ENCODE data around the gene PATE3.

Gene PATE3, protein sequence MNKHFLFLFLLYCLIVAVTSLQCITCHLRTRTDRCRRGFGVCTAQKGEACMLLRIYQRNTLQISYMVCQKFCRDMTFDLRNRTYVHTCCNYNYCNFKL

DNA sequence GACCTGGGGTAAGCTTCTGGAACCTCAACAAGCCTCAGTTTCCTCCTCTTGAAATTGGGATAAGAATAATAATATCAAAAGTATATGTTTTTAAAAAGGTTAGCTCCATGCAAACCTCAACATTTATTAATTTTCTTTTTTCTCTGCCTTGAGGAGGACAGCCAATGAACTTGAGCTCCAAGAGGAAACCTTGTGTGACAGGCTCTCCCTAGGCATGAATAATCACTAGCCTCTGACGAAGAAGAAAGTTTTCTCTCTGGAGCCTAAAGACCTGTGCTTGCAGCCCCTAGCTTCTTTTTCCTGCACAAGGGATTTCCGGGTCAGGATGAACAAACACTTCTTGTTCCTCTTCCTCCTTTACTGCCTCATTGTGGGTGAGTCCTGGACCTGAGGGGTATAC lies at the start of gene PATE3:
Gene PATE3 (plus strand): TSS at position 301 of the 400 bp plus-strand sequence. CDS start 25 bp downstream, at position 326.
- no peak for DNase-seq

DNA sequence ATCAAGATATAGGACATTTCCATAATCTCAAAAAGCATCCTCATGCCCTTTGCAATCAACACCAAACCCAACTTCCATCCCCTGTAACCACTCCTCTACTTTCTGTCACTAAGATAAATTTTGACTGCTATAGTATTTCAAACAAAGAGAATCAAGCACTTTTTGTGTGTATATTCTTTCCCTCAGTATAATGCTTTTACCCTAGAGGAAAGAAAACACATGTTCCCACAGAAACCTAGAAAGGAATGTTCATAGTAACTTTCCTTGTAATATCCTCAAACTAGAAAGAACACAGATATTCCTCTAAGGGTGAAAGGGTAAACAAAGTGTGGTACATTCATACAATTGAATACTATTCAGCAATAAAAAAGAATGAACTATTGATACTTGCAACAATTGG lies 47.3 kb upstream of the PATE3 start:
- no peak for DNase-seq

DNA sequence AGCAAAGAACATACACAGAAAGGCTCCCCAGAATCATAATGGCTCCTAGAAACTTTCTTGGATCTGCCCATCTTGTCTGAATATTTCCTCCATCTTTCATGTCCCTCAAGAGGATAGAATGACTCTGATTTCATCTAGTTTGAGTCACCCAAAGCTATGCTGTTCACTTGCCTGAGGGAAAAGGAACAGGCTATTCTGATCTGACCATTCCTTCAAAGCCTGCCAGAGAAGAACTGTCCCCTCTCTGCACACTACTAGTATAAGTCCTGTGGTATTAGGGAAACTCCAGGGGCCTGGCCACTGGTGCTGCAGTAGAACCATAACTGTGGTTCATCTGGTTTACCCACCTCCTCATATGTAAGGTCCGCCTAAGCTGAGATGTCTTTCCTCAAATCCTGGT lies 44.2 kb upstream of the PATE3 start:
- DNase-seq, result no peak

DNA sequence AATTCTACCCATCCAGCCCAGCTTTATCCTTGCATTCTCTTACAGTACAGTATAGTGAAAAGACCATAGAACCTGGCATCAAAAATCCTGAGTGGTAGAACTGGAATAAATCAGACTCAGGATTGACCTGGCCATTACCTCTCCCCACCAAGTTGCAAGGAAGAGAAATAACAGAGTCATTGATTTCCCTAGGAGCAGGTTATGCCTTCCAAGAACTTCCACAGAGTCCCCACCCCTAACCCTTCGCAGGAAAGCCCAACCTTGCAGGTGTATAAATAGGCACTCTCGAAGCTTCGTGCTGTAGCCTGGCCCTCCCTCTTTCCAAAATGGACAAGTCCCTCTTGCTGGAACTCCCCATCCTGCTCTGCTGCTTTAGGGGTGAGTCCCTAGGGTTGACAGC lies 41.9 kb upstream of the PATE3 start, which contains the start of gene PATE1:
Gene PATE1 (plus strand): TSS at position 301 of the 400 bp plus-strand sequence. CDS start 26 bp downstream, at position 327.
- DNase-seq, result no peak

DNA sequence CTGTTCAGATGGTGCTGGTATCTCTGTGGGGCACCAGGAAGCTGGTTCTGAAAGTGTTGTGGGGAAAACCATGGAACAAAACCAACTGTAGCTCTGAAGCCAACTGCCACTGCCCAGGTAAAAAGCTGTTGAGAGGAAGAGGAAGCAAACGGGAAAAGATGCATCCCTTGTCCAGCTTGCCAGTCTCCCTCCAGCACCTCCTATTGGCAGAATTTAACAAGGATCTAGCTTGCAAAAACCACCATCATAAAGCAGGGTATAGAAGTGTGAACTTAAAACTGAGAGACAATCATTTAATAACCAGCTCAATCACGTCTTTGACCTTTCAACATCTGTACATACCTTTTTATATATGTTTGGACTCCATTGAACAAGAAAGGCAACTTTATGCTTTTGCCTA lies 37.3 kb upstream of the PATE3 start:
- DNase-seq, result no peak

DNA sequence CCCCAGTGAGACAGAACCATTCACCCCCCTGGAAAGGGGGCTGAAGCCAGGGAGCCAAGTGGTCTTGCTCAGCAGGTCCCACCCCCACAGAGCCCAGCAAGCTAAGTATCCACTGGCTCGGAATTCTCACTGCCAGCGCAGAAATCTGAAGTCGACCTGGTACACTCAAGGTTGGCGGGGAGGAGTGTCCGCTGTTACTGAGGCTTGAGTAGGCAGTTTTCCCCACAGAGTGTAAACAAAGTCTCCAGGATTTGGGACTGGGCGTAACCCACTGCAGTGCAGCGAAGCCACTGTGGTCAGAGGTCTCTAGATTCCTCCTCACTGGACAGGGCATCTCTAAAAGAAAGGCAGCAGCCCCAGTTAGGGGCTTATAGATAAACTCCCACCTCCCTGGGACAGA lies 31.9 kb upstream of the PATE3 start:
- no peak for DNase-seq

DNA sequence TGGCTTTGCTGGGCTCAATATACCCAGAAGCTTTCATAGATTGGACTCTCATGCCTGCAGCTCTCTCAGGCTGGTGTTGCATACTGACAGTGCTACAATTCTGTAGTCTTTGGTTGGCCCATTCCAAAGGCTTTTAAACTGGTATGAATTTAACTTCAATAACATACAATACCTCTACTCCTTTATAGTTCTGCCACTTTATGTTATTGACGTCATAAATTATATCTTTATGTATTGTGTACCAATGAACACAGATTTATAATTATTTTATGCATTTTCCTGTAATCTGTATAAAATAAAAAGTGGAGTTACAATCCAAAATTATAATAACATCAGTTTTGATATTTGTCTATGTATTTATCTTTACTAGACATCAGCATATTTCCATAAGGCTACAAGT lies 25.5 kb upstream of the PATE3 start:
- DNase-seq, result no peak

DNA sequence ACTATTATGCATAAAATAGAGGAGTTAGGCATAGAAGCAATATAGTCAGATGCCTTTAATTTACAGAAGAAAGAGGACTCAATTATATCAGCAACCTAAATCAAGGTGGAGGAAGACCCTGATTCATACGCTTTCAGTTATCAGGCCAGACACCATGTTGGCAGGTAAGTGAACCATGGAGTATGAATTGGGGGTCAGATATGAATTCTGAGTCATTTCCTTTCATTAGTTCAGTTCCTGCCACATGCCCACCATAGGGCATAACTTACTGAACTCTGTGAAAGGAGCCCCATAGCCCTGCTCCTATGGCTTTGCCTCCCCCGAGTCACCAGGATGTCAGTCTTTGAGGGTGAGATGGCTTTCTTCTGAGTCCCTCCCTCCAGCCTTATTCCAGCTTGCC lies 24.4 kb upstream of the PATE3 start:
- DNase-seq, result no peak

DNA sequence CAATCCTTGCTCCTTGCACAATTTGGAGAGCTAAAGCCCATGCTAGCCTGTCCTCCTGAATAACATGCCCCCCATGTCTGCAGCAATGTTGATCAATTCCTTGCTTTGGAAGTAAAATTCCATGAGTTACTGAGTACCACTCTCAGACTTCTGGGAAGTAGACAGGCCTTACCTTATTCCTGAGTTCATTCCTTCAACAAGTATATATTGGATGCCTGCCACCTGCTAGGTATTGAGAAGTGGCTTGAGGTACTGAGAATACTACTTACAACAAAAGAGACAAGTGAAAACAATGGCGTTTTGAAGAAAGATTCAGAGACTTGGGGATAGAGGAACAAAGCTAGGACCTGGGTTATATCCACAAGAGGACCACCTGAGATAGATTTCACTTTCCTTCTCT lies 21.7 kb upstream of the PATE3 start:
- DNase-seq, result no peak

DNA sequence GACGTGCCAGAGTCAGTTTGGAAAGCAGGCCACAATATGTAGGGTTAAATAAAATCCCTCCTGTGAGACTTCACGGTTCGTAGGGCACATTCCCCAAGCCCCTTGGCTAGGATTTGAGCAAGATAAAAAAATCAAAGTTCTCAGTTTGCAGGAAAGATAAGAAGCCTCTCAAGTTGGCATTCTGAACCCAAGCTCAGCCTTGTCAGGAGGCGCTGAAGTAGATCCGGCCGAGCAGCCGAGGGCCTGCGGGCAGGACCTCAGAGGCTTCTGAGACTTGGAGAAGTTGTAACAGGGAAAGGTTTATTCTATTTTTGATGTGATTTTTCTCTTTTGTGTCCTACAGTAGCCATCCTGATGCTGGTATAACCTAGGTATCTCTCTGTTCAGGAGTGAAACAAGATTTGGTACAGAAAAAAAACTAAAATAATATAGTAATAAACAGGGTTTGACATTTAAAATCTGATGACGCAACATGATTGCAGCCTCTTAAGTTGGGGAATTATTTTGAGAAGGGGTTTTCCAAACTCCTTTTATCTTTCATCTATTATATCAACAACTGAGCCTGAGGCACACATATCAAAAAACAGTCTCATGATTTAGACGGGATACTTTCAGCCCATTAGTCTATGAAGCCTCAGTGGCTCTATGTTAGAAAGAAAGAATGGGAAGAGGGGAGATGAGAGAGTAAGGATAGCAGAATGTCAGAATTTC lies 19.4 kb upstream of the PATE3 start:
- DNase-seq, result no peak

DNA sequence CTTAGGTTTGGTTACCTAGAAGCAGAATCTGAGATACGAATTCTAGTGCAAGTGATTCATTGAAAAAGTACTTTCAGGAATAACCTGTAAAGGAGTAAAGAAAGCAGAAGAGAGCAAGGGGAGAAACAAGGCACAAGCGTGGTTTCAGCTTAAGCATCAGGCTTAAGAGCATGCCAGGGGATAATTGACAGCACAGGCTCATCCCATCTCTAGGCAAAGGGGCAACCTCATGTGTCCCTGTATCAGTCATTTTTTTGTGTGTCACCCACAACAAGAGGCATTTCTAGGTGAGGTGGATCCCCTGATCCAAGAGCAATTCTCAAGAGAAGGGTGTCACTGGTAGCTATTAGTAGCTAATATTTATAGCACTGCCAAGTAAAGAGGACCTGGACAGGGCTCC lies 17.3 kb upstream of the PATE3 start:
- no peak for DNase-seq

DNA sequence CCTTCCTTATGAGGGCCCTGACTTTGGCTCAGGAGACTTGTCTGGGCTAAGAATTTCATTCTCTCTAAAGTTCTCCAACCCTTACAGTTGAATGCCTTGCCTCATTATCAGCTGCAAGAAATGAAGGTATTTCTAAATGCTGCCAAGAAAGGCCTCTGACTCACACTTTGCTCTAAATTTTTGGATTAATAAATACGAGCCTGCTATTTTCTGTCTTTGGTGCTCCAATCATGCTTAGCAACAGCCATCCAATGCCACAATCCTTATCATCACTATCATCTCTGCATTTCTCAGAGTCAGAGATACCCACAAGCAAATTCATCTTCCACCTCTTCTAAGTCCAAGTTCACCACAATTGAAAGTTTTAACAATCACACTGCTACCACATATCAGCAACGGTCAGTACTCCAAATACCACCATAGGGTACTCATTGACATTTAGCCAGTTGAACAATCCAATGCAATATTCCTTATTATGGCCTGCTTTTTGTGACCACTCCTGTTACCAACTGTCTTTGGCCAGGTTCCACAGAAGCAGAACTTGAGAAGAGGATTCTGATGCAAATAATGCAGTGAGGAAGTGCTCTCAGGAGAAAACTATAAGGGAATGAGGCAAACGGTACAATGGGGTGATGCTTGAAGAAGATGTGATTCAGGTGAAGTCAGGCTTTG lies 15.0 kb upstream of the PATE3 start:
- no peak for DNase-seq

DNA sequence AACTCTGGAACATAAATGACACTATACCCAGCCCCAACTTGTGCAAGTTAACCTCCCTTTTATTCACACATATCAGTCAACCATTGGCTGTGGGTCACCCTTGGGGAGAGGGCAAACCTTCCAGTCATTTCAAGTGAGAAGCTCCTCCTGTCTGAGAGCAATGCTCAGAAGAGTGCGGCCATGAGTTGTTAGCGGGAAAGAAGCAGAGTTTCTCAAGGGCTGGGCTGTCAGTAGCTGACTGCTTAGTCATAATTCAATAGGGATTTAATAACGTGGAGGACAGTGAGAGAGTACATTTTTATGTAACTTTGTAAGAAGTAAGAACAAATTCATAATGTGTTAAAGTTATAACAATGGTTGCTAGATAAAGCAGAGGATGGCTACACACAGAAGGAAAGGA lies 14.4 kb upstream of the PATE3 start:
- DNase-seq, result no peak

DNA sequence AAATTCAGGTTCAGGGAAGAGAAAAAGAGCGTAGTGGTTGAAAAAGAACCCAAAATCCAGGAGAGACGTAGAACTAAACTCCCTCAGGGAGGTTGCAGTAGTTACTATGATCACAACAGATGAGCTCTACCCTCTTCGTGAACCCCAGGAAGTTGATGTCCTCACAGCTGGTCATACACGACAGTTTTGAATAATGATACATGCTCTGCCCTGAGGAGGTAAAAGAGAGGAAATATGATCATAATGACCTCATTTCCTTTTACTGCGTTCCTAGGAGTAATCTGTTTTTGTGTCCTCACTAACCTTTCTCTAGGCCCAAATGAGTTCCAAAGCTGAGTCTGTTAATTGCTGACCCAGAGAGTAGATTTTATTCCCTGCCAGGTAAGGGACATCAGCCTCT lies 10.6 kb upstream of the PATE3 start:
- DNase-seq, result no peak

DNA sequence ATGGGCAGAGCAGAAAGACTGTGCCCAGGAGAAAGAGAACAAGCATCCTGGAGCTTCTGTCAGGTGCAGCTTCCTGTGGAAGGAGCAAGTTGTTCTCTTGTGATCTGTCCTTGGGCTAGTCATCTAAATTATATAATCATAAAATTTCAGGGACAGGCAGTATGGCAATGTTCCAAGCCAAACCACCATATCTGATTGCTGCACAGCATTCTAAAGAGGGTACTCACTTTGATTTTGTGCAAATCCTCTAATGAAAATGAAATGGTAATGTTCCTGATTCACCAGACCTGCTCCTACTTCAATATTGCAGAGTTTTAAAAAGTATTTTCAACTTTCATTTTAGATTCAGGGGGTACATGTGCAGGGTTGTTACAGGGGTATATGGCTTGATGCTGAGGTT lies 9.2 kb upstream of the PATE3 start, which contains the start of gene PATE2:
Gene PATE2 (minus strand): TSS at position 101 of the 400 bp plus-strand sequence. CDS start 55 bp downstream, at position 46.
- no peak for DNase-seq

DNA sequence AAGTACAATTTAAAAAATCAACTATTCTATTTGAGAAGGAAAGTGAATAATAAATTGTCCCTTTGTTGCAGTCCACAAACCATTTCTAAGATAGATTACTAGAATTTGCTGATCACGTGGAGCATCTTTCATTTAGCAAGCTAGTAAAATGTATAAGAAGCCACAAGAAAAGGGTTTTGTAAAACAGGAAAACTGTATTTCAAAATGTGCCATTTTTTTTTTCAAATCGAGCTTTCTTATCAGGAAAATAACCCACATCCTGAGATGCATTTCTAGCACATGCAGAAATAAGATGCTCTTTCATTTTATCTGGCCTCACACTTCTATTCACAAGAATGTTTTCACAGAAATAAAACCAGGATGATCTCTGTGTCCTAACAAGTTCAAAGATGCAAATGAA lies 3.2 kb upstream of the PATE3 start:
- DNase-seq, result no peak

DNA sequence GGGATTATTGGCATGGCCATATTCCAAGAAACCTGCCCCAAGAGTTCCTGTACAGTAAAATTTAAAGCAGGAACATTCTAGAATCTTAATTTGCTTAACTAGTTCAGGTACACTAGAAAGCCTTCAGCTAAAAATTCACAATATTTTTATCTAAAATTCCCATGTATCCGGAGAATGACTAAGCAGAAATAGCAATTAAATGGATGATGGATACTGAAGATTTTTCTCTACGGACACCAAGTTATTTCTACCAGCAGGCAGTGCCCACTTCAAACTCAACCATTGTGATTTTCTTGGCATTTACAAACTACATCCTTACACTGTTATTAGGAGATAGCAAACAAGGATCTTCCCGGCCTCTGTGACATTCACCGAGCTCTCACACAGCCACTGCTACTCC lies 2.9 kb downstream of the PATE3 start:
- DNase-seq, result no peak

DNA sequence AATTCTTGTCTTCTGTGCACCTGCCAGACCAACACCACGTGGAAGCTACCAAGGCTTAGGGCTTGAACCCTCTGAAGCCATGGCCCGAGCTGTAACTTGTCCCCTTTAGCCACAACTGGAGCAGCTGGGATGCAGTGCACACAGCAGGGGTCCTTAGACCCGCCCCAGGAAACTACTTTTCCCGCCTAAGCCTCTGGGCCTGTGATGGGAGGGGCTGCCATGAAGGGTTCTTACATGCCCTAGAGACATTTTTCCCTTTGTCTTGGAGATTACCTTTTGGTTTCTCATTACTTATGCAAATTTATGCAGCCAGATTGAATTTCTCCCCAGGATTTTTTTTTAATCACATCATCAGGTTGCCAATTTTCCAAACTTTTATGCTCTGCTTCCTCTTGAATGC lies 9.7 kb downstream of the PATE3 start:
- no peak for DNase-seq

DNA sequence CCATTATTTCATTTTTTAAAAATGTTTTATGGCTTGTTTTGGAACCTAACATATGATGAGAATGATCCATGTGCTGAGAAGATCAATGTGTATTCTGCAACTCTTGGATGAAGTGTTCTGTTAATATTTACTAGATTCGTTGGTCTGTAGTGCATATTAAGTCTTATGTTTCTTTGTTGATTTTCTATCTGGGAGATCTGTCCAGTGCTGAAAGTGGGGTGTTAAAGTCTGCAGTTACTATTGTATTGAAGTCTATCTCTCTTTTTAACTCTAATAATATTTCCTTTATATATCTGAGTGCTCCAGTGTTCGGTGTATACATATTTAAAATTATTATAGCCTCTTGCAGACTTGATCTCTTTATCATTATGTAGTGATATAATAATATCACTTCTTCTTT lies 11.9 kb downstream of the PATE3 start:
- DNase-seq, result no peak

DNA sequence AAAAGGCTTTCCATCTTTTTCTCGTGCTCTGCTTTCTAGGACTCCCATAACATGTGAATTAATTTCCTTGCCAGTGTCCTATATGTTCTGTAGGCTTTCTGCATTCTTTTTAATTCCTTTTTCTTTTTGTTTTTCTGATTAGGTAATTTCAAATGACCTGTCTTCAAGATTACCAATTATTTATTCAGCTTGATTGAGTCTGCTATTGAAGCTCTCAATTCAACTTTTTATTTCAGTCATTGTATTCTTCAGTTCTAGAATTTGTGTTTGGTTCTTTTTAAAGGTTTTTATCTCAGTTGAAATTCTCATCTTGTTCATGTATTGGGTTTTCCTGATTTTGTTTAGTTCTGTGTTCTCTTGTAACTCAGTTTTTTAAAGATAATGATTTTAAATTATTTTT lies 14.5 kb downstream of the PATE3 start:
- no peak for DNase-seq

DNA sequence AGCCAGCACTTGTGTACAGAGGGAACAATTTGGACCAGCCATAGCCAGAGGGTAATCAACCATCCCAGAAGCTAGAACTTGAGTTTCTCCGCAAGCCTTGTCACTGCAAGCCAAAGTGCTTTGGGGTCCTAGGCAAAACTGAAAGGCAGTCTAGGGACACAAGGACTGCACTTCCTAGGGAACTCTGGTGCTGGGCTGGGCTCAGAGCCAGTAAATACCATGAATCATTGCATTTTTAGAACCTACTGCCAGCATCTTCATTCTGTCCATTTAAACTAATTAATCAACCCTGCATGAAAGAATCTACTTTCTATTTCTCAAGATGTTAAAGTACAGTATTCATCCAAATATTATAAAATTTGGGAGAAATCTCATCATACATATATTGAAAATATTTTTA lies 20.0 kb downstream of the PATE3 start:
- DNase-seq, result no peak

DNA sequence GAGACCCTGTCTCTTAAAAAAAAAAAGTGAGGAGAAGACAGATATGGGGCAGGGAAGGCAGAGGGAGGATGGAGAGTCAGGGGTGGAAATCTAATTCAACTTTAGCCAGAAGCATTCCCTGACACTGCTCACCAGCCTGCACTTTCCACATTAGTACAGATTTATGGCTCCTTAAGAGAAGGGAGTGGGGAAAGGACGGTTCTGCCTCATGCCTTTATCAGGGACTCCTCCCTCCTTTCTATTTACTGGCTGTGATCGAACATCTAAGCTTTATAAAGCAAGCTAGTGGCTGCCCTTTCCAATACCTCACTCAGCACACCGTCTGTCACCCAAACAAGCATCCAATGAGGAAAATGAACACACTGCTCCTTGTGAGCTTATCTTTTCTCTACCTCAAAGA lies 45.1 kb downstream of the PATE3 start, which contains the start of gene PATE4:
Gene PATE4 (plus strand): TSS at position 301 of the 400 bp plus-strand sequence. CDS start 44 bp downstream, at position 345.
- DNase-seq, result no peak

DNA sequence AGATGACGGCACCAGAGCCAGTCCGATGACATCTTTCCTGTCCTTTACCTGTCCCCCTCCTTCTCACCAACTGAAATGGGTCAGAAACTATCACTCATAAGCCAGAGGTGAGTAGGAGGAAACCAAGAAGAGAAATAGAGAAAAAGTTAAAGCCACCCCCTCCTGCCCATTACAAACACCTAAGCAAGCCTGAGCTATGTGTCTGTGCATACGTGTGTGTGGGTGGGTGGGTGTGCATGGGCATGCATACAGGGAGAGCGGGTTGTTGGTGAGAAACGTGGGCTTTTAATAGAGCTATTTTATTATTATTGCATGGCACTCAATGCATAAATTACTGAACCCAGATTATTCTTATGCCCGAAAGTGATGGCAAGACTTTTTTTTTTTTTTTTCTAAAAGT lies 47.8 kb downstream of the PATE3 start:
- no peak for DNase-seq

All from NCI-H345 (cell line).